ENCODE data around the gene NOXA1. TPM values are rescaled to one million over a fixed set of nuclear protein-coding genes. Genes with fewer than 3 reads are reported as not detected.
"Not testable (repeated sequence)": the region's sequence is repeated elsewhere in the genome, so short reads cannot be mapped to it uniquely, and the experiment has no call there.

NOXA1 gene
- total RNA-seq, 1 donor from 2014 or later = not detected

- no peak for DNase-seq (ENCODE audit: low spot score)
These were observed 18.1 kb upstream of the NOXA1 start for GRCh38 chr9:137404961-137405567.

- no peak for DNase-seq (ENCODE audit: low spot score)
These were observed 17.5 kb upstream of the NOXA1 start for GRCh38 chr9:137405677-137406081.

GRCh38 chr9:137406085-137406760 lies 17.0 kb upstream of the NOXA1 start:
- DNase-seq (ENCODE audit: low spot score) = no peak

- peak; percentile 55 for DNase-seq (ENCODE audit: low spot score)
These were observed 16.2 kb upstream of the NOXA1 start for GRCh38 chr9:137406876-137407589.

GRCh38 chr9:137407590-137408300 lies 15.4 kb upstream of the NOXA1 start:
- DNase-seq (ENCODE audit: low spot score) = no peak

- DNase-seq (ENCODE audit: low spot score) = no peak
These were observed 14.4 kb upstream of the NOXA1 start for GRCh38 chr9:137408651-137409405.

GRCh38 chr9:137409515-137409914 lies 13.7 kb upstream of the NOXA1 start:
- DNase-seq (ENCODE audit: low spot score) = no peak

GRCh38 chr9:137410236-137410890 lies 12.8 kb upstream of the NOXA1 start:
- not testable (repeated sequence) for DNase-seq (ENCODE audit: low spot score)

GRCh38 chr9:137410891-137411249 lies 12.3 kb upstream of the NOXA1 start:
- DNase-seq (ENCODE audit: low spot score) = no peak

GRCh38 chr9:137411260-137411644 lies 11.9 kb upstream of the NOXA1 start:
- DNase-seq (ENCODE audit: low spot score) = no peak

- DNase-seq (ENCODE audit: low spot score) = peak; percentile 19
These were observed 11.4 kb upstream of the NOXA1 start for GRCh38 chr9:137411645-137412380.

- DNase-seq (ENCODE audit: low spot score) = no peak
These were observed 10.8 kb upstream of the NOXA1 start for GRCh38 chr9:137412431-137412830.

- no peak for DNase-seq (ENCODE audit: low spot score)
These were observed 7.7 kb upstream of the NOXA1 start for GRCh38 chr9:137415451-137415850.

GRCh38 chr9:137416006-137416562 lies 7.1 kb upstream of the NOXA1 start:
- no peak for DNase-seq (ENCODE audit: low spot score)

- DNase-seq (ENCODE audit: low spot score) = no peak
These were observed 6.5 kb upstream of the NOXA1 start for GRCh38 chr9:137416563-137417151.

GRCh38 chr9:137417161-137418021 lies 5.8 kb upstream of the NOXA1 start:
- DNase-seq (ENCODE audit: low spot score) = no peak

GRCh38 chr9:137421838-137422603 lies 1.2 kb upstream of the NOXA1 start:
- no peak for DNase-seq (ENCODE audit: low spot score)
